GM18499 (cell line): ENCODE data around the gene LDLRAP1.

Experiments
- ATAC-seq: cut with Tn5 transposase; IDR thresholded peaks from one replicate; pipeline ENCODE4 v1.9.1; 2021; ENCODE audit warnings: moderate number of reproducible peaks; ENCODE audit not compliant: insufficient read depth, unreplicated experiment

LDLRAP1 gene

DNA sequence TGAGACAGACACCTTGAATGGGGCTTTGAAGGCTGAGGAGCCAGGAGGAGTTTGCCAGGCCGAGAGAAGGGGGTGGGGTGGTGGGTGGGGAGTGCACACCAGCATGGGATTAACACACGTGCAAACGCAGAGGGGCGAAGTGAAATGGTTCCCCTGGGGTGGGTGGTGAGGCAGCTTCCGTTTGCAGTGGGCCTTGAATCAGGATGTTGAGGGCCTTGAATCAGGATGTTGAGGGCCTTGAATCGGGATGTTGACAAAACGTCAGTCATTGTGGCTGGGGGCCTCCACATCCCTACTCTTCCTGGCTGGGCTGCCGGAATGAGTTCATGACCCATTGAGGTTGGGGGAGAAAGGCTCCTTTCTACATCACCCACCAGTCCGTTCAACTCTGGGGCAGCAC lies 16.6 kb downstream of the LDLRAP1 start:
- ATAC-seq, result no peak

GRCh38 chr1:25560788-25561187 lies 17.4 kb downstream of the LDLRAP1 start:
- ATAC-seq, result no peak

- ATAC-seq, result no peak
These were observed 18.2 kb downstream of the LDLRAP1 start for GRCh38 chr1:25561421-25562100.

GRCh38 chr1:25562101-25562927 lies 18.9 kb downstream of the LDLRAP1 start:
- ATAC-seq, result no peak

DNA sequence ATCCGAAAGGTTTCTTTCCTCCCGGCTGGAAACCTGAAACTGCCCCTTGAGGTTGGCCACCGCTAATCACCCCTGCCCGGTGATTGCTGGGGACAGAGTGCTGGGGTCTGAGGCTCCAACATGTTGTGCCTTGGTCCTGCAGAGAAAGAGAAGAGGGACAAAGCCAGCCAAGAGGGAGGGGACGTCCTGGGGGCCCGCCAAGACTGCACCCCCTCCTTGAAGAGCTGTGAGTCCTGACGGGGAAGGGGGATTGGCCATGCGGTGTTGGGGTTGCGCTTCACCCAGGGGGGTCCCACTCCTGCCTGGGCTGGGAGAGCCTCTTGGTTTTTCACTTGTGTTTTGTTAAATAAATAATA lies 19.5 kb downstream of the LDLRAP1 start:
- no peak for ATAC-seq

DNA sequence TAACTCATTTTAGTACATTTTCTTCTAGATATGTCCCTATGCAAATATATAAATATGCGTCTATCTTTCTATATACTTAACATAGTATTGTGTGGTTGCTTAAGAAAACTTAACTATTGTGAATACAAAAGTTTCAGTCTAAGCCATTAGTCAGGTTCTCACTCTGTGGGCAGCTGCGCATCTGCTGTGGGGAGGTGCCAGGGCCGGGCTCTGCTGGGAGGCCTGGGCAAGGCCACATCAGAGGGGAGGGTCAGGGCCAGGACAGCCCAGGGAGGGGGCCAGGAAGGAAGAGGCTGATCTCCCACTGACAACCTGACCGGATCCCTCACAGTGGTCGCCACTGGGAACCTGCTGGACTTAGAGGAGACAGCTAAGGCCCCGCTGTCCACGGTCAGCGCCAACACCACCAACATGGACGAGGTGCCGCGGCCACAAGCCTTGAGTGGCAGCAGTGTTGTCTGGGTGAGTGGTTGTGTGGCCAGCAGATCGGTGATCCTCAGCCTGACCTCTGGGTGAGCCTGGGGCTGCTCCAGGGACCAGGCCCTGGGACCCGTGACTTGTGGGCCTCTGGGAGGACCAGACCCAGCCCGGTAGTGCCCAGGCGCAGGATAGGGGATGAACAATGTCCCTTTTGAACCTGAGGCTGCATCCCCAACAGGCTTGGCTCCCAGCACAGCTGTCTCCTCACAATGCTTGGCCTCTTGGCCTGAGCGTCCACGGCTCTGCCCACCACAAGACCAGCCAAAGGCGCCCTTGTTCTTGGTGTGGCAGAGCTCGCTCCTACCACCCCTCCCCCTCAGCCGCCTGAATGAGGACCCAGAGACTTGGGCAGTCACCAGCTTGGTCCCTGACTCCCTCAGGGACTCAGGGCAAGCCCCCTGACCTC lies 20.2 kb downstream of the LDLRAP1 start:
- ATAC-seq, result no peak

DNA sequence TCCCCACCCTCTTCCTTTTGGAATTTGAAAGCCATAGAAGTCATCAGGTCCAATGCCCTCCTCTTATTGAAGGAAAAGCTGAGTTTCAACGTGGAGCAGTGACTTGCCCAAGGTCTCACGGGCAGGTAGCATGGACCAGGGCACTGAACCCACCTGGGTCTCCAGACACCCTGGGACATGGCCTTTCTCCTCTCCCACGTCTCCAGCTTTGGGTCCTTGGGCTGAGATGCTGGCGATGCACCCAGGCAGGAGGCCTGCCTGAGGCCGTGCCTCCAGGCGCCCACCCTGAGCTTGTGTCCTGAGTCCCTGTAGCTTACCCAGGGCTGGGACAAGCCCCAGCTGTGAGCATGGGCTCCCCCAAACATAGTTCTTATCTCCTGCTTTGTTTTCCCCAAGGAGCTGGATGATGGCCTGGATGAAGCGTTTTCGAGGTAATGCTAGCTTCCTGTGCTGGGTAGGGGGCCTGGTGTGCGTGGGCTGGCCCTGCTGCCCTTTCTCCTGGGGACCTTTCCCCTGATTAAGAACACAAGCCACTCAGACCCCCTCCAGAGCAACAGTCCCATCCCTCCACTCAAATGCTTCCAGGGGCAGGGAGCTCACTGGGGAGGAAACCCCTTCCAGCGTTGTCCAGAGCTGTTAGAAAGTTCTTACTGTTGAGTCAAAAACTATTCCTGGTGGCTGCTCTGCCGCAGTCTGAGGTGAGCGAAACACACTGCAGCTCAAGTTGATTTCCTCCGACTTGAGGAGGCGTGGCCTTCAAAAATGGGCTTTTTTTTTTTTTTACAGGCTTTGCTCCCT lies 21.6 kb downstream of the LDLRAP1 start:
- ATAC-seq, result no peak

GRCh38 chr1:25565626-25566025 lies 22.2 kb downstream of the LDLRAP1 start:
- no peak for ATAC-seq

DNA sequence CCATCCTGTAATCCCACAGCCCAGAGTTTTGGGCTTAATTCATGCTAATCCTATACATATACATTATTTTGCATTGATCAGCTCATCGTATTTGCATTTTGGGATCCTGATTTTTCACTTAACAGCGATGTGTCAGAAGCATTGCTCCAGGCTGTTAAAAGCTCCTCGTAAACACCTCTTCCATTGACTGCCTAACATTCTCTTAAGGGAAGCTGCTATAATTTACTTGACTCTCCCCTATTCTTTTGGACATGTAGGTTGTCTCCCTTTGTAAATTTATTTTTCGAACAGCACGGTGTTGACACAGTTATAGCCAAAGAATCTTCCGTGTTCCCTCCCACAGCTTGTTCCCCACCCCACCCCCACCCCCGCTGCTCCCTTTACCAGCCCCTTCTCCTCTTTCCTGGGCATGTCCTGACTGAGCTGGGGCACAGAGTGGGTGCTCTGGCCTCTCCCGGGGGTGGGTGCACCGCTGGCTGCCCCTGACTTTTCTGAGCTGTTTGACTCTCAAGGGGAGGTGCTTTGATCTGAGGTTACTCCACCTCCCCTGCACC lies 22.8 kb downstream of the LDLRAP1 start:
- no peak for ATAC-seq

DNA sequence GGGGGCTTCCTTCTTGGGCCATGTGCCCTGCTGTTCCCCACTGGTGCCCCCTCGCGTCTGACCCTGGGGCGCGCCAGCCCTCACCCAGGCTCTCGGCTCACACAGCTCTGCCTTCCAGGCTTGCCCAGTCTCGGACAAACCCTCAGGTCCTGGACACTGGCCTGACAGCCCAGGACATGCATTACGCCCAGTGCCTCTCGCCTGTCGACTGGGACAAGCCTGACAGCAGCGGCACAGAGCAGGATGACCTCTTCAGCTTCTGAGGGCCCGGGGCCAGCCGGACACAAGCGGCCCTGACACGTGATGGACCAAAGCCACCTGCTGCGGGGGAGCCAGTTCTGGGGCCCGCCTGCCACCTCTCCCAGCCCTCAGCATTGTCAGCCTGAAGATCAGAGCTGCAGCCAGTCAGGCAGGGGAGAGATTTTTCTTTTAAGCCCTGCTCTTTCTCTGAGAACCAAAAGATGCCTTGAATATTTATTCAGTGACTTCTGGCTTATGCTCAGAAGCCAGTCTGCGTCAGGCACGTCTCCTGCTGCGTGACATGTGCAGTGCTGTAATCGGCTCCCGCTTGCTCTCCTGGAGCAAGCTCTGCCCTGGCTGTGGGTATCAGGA lies 23.4 kb downstream of the LDLRAP1 start:
- ATAC-seq, result no peak

GRCh38 chr1:25567710-25568089 lies 24.3 kb downstream of the LDLRAP1 start:
- ATAC-seq, result no peak

DNA sequence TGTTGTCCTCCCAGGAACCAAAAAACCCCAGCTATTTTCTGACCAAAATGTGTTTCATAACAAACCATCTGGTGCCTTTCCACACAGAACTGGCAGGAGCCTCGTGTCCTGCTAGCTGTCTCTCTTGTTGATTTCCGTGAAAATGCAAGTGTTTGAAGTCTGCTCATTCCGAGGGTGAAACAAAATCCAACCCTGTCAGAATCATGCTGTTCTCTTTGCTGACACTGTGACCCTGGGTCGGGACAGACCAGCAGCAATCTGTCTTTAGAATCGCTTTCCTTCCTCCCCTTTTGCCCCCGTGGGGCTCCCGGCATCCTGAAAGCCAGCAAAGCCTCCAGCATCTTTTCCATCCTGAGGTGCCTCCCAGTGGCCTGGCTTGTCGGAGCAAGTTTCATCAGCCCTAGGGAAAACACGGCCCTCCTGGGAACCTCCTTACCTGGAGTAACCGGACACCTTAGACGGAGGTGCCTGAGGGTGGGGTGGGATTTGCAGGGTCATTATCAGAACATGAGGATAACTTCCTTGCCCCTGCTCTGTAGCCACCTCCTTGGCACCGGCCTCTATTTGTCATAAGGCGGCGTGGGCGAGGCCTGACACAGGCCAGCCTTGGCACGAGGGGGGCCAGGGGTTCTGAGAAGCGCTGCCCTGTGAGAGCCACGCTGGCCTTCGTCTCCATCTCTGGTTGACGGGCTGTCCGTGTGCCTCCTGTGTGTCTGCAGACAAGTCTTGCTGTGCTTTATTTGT lies 24.9 kb downstream of the LDLRAP1 start:
- ATAC-seq, result no peak

GRCh38 chr1:25568834-25569596 lies 25.6 kb downstream of the LDLRAP1 start:
- no peak for ATAC-seq

GRCh38 chr1:25569597-25570396 lies 26.4 kb downstream of the LDLRAP1 start:
- ATAC-seq, result no peak

DNA sequence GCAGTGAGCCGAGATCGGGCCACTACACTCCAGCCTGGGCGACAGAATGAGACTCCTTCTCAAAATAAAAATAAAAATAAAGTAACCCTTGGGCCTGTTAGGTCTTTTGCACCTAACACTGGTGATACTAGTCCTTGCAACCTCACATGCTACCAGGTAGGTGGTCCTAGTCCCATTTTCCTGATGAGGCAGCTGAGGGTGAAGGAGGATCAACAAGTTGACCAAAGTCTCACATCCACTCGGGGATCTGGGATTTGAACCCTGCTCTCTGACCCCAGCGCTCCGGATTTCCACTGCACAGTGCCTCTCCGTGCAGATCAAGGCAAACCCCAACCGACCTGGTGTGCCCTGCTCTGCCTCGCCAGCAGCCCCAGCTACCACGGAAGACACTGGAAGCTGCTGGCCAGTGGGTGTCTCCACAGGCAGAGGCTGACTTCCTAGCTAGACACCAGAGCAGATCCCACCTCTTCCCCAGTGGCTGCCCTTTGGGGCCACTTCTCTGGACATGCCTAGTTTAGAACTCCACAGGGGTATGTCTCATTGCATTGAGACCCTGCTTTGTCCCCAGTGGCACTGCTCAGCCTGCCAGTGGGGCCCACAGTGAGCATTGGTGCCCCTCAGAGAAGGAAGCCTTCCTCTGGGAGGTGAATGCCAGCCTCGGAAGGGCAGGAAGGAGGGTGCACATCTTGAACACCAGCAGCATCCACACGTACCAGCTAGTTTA lies 27.6 kb downstream of the LDLRAP1 start:
- ATAC-seq, result no peak

GRCh38 chr1:25571522-25571970 lies 28.1 kb downstream of the LDLRAP1 start:
- no peak for ATAC-seq

- no peak for ATAC-seq
These were observed 28.7 kb downstream of the LDLRAP1 start for GRCh38 chr1:25572107-25572506.
